Duodenal mucosa (tissue), 2 donors: ENCODE measurements around the gene RERE.

Source experiments
- H3K27ac ChIP-seq: one replicate; pipeline ENCODE4 v1.7.0; 2013; ENCODE audit warnings: low read depth, low read length
- H3K27me3 ChIP-seq, 2 donors: one replicate each; pipeline ENCODE4 v1.7.0; 2013; ENCODE audit warnings: low read length in 2 of 2, control low read depth in 1 of 2; ENCODE audit not compliant: insufficient read depth in 2 of 2, control insufficient read depth in 1 of 2
- H3K36me3 ChIP-seq, 2 donors: one replicate each; pipeline ENCODE4 v1.7.0; 2013; ENCODE audit warnings: low read length in 2 of 2, control low read depth in 1 of 2; ENCODE audit not compliant: insufficient read depth in 2 of 2, control insufficient read depth in 1 of 2
- H3K4me1 ChIP-seq, 2 donors: one replicate each; pipeline ENCODE4 v1.7.0; 2013; ENCODE audit warnings: low read length in 2 of 2, control low read depth in 1 of 2; ENCODE audit not compliant: insufficient read depth in 2 of 2, control insufficient read depth in 1 of 2
- H3K4me3 ChIP-seq, 2 donors: one replicate each; pipeline ENCODE4 v1.7.0; 2013; ENCODE audit warnings: low read length in 2 of 2, low read depth in 1 of 2
- H3K9ac ChIP-seq, 2 donors: one replicate each; pipeline ENCODE4 v1.7.0; 2013; ENCODE audit warnings: low read length in 2 of 2, low read depth in 1 of 2
- H3K9me3 ChIP-seq, 2 donors: one replicate each; pipeline ENCODE4 v1.7.0; 2013; ENCODE audit warnings: low read length in 2 of 2, control low read depth in 1 of 2; ENCODE audit not compliant: control insufficient read depth in 1 of 2

RERE gene

GRCh38 chr1:8363767-8364301 lies 453.6 kb downstream of the RERE start:
- H3K36me3 ChIP-seq = peaks cover 36 to 71% of the 10 kb centered on the region in 2 donors
- H3K9me3 ChIP-seq = no peaks in the 10 kb centered on the region
- no peaks in the 10 kb centered on the region for H3K27me3 ChIP-seq
- peaks cover 5 to 31% of the 10 kb centered on the region in 2 donors for H3K4me1 ChIP-seq
- H3K9ac ChIP-seq = peak overlapping the region in 1 of 2 donors; percentile 3
- H3K4me3 ChIP-seq = no peak overlapping the region
- no peak overlapping the region for H3K27ac ChIP-seq

GRCh38 chr1:8363186-8363766 lies 454.2 kb downstream of the RERE start:
- Histone ChIP-seq H3K4me3 (no peak overlapping the region), H3K27ac (no peak overlapping the region), H3K9me3 (no peaks in the 10 kb centered on the region), H3K9ac (no peak overlapping the region), H3K36me3 (peaks cover 36 to 77% of the 10 kb centered on the region in 2 donors), H3K27me3 (no peaks in the 10 kb centered on the region), H3K4me1 (peaks cover 5 to 31% of the 10 kb centered on the region in 2 donors)

GRCh38 chr1:8362701-8363101 lies 454.7 kb downstream of the RERE start:
- Histone ChIP-seq H3K36me3 (peaks cover 41 to 83% of the 10 kb centered on the region in 2 donors), H3K4me3 (no peak overlapping the region), H3K9ac (no peak overlapping the region), H3K27me3 (no peaks in the 10 kb centered on the region), H3K4me1 (peaks cover 5 to 32% of the 10 kb centered on the region in 2 donors), H3K27ac (no peak overlapping the region), H3K9me3 (no peaks in the 10 kb centered on the region)

- Histone ChIP-seq H3K27ac (no peak overlapping the region), H3K9me3 (no peaks in the 10 kb centered on the region), H3K27me3 (no peaks in the 10 kb centered on the region), H3K36me3 (peaks cover 55 to 89% of the 10 kb centered on the region in 2 donors), H3K4me1 (peaks cover 5 to 25% of the 10 kb centered on the region in 2 donors), H3K4me3 (no peak overlapping the region), H3K9ac (no peak overlapping the region)
Observed at GRCh38 chr1:8361198-8361849, 456.1 kb downstream of the RERE start.

GRCh38 chr1:8360493-8361197 lies 456.8 kb downstream of the RERE start:
- peaks cover 5 to 25% of the 10 kb centered on the region in 2 donors for H3K4me1 ChIP-seq
- peaks cover 57 to 89% of the 10 kb centered on the region in 2 donors for H3K36me3 ChIP-seq
- no peak overlapping the region for H3K27ac ChIP-seq
- no peaks in the 10 kb centered on the region for H3K27me3 ChIP-seq
- H3K9me3 ChIP-seq = no peaks in the 10 kb centered on the region
- H3K9ac ChIP-seq = no peak overlapping the region
- no peak overlapping the region for H3K4me3 ChIP-seq

- H3K27me3 ChIP-seq = no peaks in the 10 kb centered on the region
- H3K36me3 ChIP-seq = peaks cover 62 to 89% of the 10 kb centered on the region in 2 donors
- H3K4me3 ChIP-seq = no peak overlapping the region
- H3K9me3 ChIP-seq = no peaks in the 10 kb centered on the region
- peaks cover 5 to 21% of the 10 kb centered on the region in 2 donors for H3K4me1 ChIP-seq
- no peak overlapping the region for H3K9ac ChIP-seq
- no peak overlapping the region for H3K27ac ChIP-seq
Observed at GRCh38 chr1:8359617-8360481, 457.6 kb downstream of the RERE start.

GRCh38 chr1:8358897-8359616 lies 458.4 kb downstream of the RERE start:
- Histone ChIP-seq H3K27ac (no peak overlapping the region), H3K4me1 (peaks cover 2 to 15% of the 10 kb centered on the region in 2 donors), H3K4me3 (no peak overlapping the region), H3K27me3 (no peaks in the 10 kb centered on the region), H3K36me3 (peaks cover 59 to 88% of the 10 kb centered on the region in 2 donors), H3K9ac (no peak overlapping the region), H3K9me3 (no peaks in the 10 kb centered on the region)

GRCh38 chr1:8358241-8358896 lies 459.1 kb downstream of the RERE start:
- H3K4me1 ChIP-seq = peaks cover 4 to 13% of the 10 kb centered on the region in 2 donors
- H3K27me3 ChIP-seq = no peaks in the 10 kb centered on the region
- no peak overlapping the region for H3K9ac ChIP-seq
- H3K36me3 ChIP-seq = peaks cover 61 to 93% of the 10 kb centered on the region in 2 donors
- H3K9me3 ChIP-seq = no peaks in the 10 kb centered on the region
- H3K27ac ChIP-seq = no peak overlapping the region
- H3K4me3 ChIP-seq = no peak overlapping the region
